ENCODE measurements around the gene ZNF354B. TPM values are rescaled to one million over a fixed set of nuclear protein-coding genes. Genes with fewer than 3 reads are reported as not detected.
"Not testable (repeated sequence)": the region's sequence is repeated elsewhere in the genome, so short reads cannot be mapped to it uniquely, and the experiment has no call there.

The ZNF354B gene
- total and polyA plus RNA-seq, 10 donors = 9.0 to 26.2 (median 16.7) TPM

- Histone ChIP-seq H3K36me3 (no peaks in the 10 kb centered on the region), H3K27me3 (replicated peaks in 1 of 7) (peaks cover 0 to 3% (median 0%) of the 10 kb centered on the region in 7 donors), H3K4me1 (peaks cover 0 to 4% (median 0%) of the 10 kb centered on the region in 6 donors), H3K27ac (peak overlapping the region in 5 of 8 donors; percentile 26 to 57 (median 29)), H3K9me3 (no peaks in the 10 kb centered on the region), H3K4me3 (no peak overlapping the region)
- intact Hi-C loops (cut with DNase I; ENCODE audit: low total_unique reads) = no loop called here
- no peak for DNase-seq
- WGBS, 5 donors = 33 to 62% (median 51%) methylated on average over 5 of the region's 5 CpGs
- no peak for TF ChIP-seq POLR2AphosphoS5 (IDR thresholded peaks at IDR 0.05)
- TF ChIP-seq POLR2A (IDR thresholded peaks at IDR 0.05) = no peak
- no peak for TF ChIP-seq CTCF (IDR thresholded peaks at IDR 0.05 in 8 of 11, conservative IDR thresholded peaks at IDR 0.05 in 3 of 11)
Observed at GRCh38 chr5:178849316-178849715, 10.4 kb upstream of the ZNF354B start.

- no peaks in the 10 kb centered on the region for H3K9me3 ChIP-seq
- H3K4me1 ChIP-seq = peaks cover 0 to 4% (median 0%) of the 10 kb centered on the region in 6 donors
- 90 to 97% (median 92%) methylated on average over 3 of the region's 3 CpGs for WGBS, 5 donors
- no peaks in the 10 kb centered on the region for H3K36me3 ChIP-seq
- H3K4me3 ChIP-seq = no peak overlapping the region
- DNase-seq = no peak
- peaks cover 0 to 17% (median 0%) of the 10 kb centered on the region in 7 donors for H3K27me3 ChIP-seq (replicated peaks in 1 of 7)
- H3K27ac ChIP-seq = no peak overlapping the region
- TF ChIP-seq POLR2A (IDR thresholded peaks at IDR 0.05) = no peak
- no peak for TF ChIP-seq POLR2AphosphoS5 (IDR thresholded peaks at IDR 0.05)
- TF ChIP-seq CTCF (IDR thresholded peaks at IDR 0.05 in 8 of 11, conservative IDR thresholded peaks at IDR 0.05 in 3 of 11) = no peak
- intact Hi-C loops (cut with DNase I; ENCODE audit: low total_unique reads) = loop anchor here (10.0 kb wide), 1 partner anchor 117 kb away; the partner anchor contains the start of gene ZNF354A
Observed at GRCh38 chr5:178851951-178852350, 7.8 kb upstream of the ZNF354B start.

- H3K4me1 ChIP-seq = peaks cover 0 to 8% (median 2%) of the 10 kb centered on the region in 6 donors
- TF ChIP-seq CTCF (IDR thresholded peaks at IDR 0.05 in 8 of 11, conservative IDR thresholded peaks at IDR 0.05 in 3 of 11) (no peak), POLR2AphosphoS5 (IDR thresholded peaks at IDR 0.05) (no peak), POLR2A (IDR thresholded peaks at IDR 0.05) (no peak)
- no peak overlapping the region for H3K27ac ChIP-seq
- peaks cover 0 to 17% (median 0%) of the 10 kb centered on the region in 7 donors for H3K27me3 ChIP-seq (replicated peaks in 1 of 7)
- no peak overlapping the region for H3K4me3 ChIP-seq
- no peak for DNase-seq
- no peaks in the 10 kb centered on the region for H3K36me3 ChIP-seq
- intact Hi-C loops (cut with DNase I; ENCODE audit: low total_unique reads) = loop anchor here (10.0 kb wide), 1 partner anchor 119 kb away; the partner anchor contains the start of gene ZNF354A
- 54 to 65% (median 64%) methylated on average over 5 of the region's 5 CpGs for WGBS, 5 donors
- no peaks in the 10 kb centered on the region for H3K9me3 ChIP-seq
Observed at GRCh38 chr5:178854284-178854683, 5.5 kb upstream of the ZNF354B start.

GRCh38 chr5:178860615-178861014, 862 bp downstream of the ZNF354B start:
- peak overlapping the region in 6 of 8 donors; percentile 68 to 88 (median 86) for H3K27ac ChIP-seq
- 10% methylated on average over 14 of the region's 31 CpGs; no CpG with 5 or more reads in 4 of the 5 donors for WGBS, 5 donors
- H3K27me3 ChIP-seq (replicated peaks in 1 of 7); H3K9me3 ChIP-seq; intact Hi-C loops (cut with DNase I; ENCODE audit: low total_unique reads); DNase-seq: not testable (repeated sequence)
- H3K4me3 ChIP-seq = peak overlapping the region; percentile 86 to 98 (median 92)
- H3K36me3 ChIP-seq = peaks cover 0 to 34% (median 12%) of the 10 kb centered on the region in 6 donors
- H3K4me1 ChIP-seq = peaks cover 0 to 37% (median 21%) of the 10 kb centered on the region in 6 donors
